HG03039 (cell line): Measurements from ENCODE around the gene PGAP3.
"Not testable (repeated sequence)": the region's sequence is repeated elsewhere in the genome, so short reads cannot be mapped to it uniquely, and the experiment has no call there.

Experiments used
- ATAC-seq: cut with Tn5 transposase; IDR thresholded peaks from one replicate; pipeline ENCODE4 v1.9.1; 2021; ENCODE audit warnings: mild to moderate bottlenecking, moderate library complexity; ENCODE audit not compliant: unreplicated experiment

Gene PGAP3

DNA sequence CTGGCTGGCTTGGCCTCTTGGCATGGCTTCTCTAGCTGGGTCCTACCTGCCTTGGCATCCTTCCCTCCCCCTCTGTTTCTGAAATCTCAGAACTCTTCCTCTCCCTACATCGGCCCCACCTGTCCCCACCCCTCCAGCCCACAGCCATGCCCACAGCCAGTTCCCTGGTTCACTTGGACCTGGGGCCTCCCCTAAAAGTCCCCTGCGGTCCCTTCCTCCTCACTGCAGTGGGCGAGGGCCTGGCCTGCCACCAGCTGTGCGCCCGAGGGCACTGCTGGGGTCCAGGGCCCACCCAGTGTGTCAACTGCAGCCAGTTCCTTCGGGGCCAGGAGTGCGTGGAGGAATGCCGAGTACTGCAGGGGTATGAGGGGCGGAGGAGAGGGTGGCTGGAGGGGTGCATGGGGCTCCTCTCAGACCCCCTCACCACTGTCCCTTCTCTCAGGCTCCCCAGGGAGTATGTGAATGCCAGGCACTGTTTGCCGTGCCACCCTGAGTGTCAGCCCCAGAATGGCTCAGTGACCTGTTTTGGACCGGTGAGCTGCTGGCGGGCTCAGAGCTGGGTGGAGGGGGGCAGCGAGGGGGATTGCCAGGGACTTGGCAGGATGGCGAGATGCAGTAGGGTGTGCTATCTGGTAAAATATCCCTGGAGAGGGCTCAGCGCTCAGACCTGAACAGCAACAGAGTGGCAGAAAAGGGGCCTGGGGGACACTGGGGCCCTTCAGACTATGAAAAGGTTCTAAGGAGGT, 28.4 kb upstream of the PGAP3 start:
- no peak for ATAC-seq

GRCh38 chr17:39715375-39716072, 27.7 kb upstream of the PGAP3 start:
- ATAC-seq: no peak

DNA sequence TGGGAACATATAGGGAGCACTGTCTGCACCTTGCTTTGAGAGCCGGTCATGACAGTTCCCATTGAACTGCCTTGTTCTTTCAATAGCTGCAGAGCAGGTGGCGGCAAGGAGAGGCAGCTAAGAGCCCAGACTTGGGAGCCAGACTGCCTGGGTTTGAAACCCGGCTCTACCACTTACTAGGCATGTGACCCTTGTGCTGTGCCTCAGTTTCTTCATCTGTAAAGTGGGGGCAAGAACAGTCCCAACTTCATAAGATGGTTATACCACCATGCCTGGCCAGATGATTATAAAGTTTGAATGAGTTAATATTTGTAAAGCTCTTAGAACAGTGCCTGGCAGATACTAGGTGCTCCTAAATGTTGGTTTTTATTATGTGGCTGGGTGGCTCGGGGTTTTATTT, 26.4 kb upstream of the PGAP3 start:
- ATAC-seq: no peak

DNA sequence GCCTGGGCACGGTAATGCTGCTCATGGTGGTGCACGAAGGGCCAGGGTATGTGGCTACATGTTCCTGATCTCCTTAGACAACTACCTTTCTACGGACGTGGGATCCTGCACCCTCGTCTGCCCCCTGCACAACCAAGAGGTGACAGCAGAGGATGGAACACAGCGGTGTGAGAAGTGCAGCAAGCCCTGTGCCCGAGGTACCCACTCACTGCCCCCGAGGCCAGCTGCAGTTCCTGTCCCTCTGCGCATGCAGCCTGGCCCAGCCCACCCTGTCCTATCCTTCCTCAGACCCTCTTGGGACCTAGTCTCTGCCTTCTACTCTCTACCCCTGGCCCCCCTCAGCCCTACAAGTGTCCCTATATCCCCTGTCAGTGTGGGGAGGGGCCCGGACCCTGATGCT, 24.0 kb upstream of the PGAP3 start:
- ATAC-seq: no peak

DNA sequence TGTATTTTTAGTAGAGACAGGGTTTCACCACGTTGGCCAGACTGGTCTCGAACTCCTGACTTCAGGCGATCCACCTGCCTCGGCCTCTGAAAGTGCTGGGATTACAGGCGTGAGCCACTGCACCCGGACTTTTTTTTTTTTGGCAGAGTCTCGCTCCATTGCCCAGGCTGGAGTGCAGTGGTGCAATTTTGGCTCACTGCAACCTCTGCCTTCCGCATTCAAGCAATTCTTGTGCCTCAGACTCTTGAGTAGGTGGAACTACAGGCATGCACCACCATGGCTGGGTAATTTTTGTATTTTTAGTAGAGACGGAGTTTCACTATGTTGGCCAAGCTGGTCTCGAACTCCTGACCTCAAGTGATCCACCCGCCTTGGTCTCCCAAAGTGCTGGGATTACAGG, 23.2 kb upstream of the PGAP3 start:
- ATAC-seq: not testable (repeated sequence)

- no peak for ATAC-seq
Measured at GRCh38 chr17:39709998-39710964, 22.4 kb upstream of the PGAP3 start.

DNA sequence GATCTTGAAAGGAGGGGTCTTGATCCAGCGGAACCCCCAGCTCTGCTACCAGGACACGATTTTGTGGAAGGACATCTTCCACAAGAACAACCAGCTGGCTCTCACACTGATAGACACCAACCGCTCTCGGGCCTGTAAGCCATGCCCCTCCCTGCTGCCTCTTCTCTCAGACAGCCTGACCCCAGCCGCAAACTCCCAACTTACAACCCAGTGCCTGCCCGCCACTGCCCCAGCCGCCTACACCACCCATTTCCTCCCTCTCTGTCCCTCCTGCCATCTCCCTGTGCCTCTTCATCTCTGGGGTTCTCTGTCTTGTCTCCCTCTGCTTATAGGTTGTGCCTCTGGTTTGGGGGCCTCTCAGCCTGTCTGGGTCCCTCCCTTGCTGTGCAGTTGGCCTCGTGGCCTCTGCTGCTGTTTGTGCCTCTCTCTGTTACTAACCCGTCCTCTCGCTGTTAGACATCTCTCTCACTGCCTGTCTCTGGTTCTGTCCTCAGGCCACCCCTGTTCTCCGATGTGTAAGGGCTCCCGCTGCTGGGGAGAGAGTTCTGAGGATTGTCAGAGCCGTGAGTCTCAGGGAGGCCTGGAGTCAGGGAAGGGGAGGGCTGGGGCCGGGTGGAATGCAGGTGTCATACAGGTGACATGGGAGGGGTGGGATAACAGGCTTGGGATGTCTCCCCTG, 21.6 kb upstream of the PGAP3 start:
- no peak for ATAC-seq

- ATAC-seq: no peak
Measured at GRCh38 chr17:39706921-39707337, 19.1 kb upstream of the PGAP3 start.

- ATAC-seq: no peak
Measured at GRCh38 chr17:39706383-39706782, 18.5 kb upstream of the PGAP3 start.

- no peak for ATAC-seq
Measured at GRCh38 chr17:39705786-39706348, 18.0 kb upstream of the PGAP3 start.

DNA sequence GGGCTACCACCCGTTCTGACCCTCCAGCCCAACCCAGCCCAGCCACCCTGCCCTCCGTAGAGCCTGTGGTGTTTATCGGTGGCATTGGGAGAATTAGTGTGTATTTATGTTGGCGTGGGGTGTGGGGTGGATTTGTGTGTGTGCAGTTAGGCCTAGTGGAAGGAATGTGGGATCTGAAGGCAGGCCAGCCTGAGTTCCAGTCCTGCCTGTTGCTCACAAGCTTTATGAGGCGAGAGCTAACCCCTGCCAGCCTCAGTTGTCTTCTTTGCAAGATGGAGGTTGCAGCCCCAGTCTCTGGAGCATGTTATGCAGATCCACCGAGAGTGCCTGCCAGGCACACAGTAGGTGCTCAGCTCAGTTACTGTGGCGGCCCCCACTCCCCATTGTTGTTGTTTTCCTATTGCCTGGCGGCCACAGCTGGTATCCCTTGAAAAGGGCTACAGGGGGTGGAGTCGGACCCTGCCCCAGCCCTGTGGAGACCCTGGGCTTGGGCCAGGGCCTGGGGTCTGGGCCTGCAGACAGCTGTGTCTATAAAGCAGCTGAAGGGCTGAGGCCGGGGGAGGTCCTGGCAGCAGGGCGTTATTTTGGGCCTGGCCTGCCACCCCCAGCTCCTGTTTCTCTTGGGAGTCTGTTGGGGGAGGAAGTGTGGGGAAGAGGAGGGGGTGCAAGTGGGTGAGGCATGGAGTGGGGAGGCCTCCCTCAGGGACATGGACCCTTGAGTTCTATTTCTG, 17.1 kb upstream of the PGAP3 start:
- ATAC-seq: no peak

DNA sequence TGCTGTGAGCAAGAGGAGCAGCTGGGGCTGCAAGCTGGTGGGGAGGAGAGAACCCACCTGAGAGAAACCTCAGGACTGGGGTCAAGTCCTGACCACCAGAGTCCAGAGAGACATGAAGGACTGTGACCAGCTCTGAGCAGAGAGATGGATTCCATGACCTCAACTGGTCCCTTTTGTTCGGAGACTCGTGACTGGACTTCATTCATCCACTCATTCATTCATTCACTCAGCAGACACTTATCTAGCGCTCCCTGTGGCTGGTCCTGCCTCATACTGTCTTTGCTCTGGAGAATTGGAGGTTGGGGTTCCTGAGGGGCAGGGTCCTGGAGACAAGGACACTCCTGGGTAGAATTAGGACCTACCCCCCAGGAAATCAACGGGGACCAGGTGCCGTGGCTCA, 16.1 kb upstream of the PGAP3 start:
- ATAC-seq: no peak

GRCh38 chr17:39702901-39703893, 15.3 kb upstream of the PGAP3 start:
- no peak for ATAC-seq

DNA sequence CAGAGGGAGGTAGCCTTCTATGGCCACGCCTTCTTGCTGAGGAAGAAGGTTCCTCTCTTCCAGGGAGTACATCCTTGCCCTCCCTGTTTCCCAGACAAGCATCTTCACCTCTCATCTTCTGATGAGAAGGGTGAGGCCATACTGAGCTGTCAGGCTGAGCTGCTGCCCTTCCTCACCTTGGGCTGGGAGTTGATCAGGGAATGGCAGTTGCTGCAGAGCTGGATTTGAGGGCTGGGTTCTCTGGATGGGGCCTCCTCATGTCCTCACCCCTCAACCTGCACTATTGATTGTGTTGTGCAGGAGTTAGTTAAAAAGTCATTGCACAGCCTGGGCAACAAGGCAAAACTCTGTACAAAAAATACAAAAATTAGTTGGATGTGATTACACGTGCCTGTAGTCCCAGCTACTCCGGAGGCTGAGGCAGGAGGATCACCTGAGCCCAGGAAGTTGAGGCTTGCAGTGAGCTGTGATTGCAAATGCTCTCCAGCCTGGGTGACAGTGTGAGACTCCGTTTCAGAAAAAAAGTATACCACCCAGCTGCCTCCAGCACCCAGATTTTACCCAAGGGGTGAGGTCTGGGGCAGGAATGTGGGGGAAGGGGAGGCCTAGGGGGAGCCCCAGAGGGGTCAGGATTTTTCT, 14.0 kb upstream of the PGAP3 start:
- no peak for ATAC-seq

GRCh38 chr17:39701012-39701783, 13.3 kb upstream of the PGAP3 start:
- no peak for ATAC-seq

DNA sequence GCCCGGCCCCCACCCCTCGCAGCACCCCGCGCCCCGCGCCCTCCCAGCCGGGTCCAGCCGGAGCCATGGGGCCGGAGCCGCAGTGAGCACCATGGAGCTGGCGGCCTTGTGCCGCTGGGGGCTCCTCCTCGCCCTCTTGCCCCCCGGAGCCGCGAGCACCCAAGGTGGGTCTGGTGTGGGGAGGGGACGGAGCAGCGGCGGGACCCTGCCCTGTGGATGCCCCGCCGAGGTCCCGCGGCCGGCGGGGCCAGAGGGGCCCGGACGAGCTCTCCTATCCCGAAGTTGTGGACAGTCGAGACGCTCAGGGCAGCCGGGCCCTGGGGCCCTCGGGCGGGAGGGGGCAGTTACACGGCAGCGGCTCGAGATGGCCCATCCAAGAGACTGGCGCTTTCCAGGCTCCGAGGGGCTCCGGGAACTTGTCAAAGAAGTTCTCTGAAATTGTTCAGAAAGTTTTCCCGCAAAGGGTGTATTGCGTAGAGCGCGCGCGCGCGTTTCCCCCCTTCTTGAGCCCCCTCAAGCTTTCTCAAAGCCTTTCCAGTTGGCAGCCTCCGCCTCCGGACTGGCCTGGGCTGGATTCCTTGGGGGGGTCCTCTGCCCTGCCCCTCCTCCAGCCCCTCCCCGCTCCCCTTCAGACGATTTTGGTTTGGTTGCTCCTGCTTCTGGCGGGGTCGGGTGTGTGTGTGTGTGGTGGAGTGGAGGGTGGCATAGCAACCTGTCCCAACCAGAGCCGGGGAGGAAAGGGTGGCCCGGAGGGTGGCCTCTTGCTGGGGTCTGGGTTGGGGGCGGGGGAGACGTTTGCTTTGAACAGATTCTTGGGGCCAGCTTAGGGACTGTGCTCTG, 12.5 kb upstream of the PGAP3 start:
- ATAC-seq: no peak

- ATAC-seq: no peak
Measured at GRCh38 chr17:39699818-39700147, 11.9 kb upstream of the PGAP3 start, which contains the start of gene ERBB2. Gene ERBB2, plus strand, starts transcription at chr17:39700064. Its CDS starts 175 bp downstream, at chr17:39700239.
